Measurements from ENCODE around the gene IL21. TPM values are rescaled to one million over a fixed set of nuclear protein-coding genes. Genes with fewer than 3 reads are reported as not detected.
A peak's percentile ranks its signal among the peaks of the same experiment; 100 is the strongest.
"Not testable (repeated sequence)": the region's sequence is repeated elsewhere in the genome, so short reads cannot be mapped to it uniquely, and the experiment has no call there.

IL21 gene
- not detected for total RNA-seq
- long read RNA-seq = 0 reads

GRCh38 chr4:122621016-122621507 lies at the start of gene IL21:
TSS of gene IL21 (minus strand) at chr4:122621066. CDS start at chr4:122621011, 55 bp downstream.
- DNase-seq (no peak), ATAC-seq (ENCODE audit: poor library complexity) (no peak)
- intact Hi-C loops (cut with DNase I) = no loop called here

- no peak for DNase-seq
- no peak for ATAC-seq (ENCODE audit: poor library complexity)
- intact Hi-C loops (cut with DNase I) = no loop called here
Observed at GRCh38 chr4:122669911-122670738, 49.3 kb upstream of the IL21 start.

DNA sequence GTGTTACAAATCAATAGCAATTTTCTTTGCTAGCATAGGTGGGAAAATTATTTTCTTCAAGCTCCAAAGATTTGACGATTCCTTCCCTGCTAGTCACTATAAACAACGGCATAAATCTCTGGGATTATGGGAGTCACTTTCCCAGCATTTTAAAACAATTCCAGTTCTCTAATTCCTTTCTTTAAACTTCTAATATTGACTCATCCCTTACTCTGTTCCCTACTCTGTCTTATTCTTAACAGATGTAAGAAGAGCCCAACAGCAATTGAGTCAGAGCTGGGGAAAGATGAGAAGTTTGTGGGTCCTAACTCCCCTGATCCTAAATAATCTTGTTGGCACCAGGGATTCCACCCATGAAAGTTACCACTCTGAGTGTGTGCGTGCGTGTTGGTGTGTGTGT lies 47.4 kb upstream of the IL21 start:
- intact Hi-C loops (cut with DNase I) = no loop called here
- DNase-seq (no peak), ATAC-seq (ENCODE audit: poor library complexity) (no peak)

DNA sequence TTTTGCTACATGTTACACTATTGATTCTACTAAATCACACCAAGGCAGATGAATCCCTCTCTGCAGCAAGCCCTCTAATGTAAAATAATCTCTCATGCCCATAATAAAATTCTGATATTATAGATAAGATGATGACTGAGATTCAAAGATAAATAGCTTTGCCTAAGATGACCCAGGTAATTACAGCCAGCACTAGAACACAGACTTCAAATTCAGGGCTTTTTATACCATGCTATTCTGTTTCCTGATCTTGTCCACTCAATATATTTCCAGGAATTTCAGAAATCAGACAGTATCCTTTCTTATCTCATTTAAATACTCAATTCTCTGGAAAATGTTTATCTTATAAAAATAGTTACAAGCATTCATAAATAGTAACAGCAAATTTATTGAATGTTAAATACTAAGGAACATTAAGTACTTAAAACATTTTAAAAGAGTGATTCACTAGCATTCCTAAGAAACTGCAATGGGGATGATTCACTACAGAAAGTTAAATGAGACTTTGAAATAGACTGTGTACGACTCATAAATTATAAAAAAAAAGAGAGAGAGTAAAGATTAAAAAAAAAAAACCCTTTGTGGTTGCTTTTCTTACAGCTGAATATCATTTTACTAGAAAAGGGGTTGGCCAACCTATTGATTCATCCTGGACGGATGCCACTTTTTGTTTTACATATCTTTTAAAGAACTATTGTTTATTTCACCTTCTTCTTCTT lies 45.8 kb upstream of the IL21 start:
- DNase-seq (no peak), ATAC-seq (ENCODE audit: poor library complexity) (no peak)
- intact Hi-C loops (cut with DNase I) = no loop called here

- intact Hi-C loops (cut with DNase I) = no loop called here
- DNase-seq (no peak), ATAC-seq (ENCODE audit: poor library complexity) (peak; percentile 31)
Observed at GRCh38 chr4:122665161-122665929, 44.5 kb upstream of the IL21 start.

GRCh38 chr4:122663814-122664610 lies 43.1 kb upstream of the IL21 start:
- ATAC-seq (ENCODE audit: poor library complexity) (no peak), DNase-seq (no peak)
- intact Hi-C loops (cut with DNase I) = no loop called here

GRCh38 chr4:122663291-122663690 lies 42.4 kb upstream of the IL21 start:
- ATAC-seq (ENCODE audit: poor library complexity) (no peak), DNase-seq (no peak)
- intact Hi-C loops (cut with DNase I) = no loop called here

DNA sequence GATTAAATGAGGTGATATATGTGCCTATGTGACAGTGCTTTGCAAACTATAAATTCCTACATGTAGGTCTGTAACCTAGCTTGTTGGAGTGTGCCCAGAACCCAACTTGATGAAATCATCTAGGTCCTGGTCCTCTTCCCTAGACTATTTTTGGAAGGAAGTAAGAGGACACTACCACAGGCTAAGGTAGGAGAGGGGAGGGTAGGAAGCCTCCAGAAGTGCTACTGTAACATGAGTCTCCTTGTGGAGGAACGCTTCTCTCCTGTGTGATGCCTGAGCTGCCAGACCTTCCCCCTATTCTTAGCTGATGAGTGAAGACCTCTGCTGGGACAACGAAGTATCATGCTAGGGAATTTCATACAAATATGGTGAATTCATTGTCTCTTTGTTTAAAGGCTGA lies 41.8 kb upstream of the IL21 start:
- intact Hi-C loops (cut with DNase I) = no loop called here
- ATAC-seq (ENCODE audit: poor library complexity) = no peak

DNA sequence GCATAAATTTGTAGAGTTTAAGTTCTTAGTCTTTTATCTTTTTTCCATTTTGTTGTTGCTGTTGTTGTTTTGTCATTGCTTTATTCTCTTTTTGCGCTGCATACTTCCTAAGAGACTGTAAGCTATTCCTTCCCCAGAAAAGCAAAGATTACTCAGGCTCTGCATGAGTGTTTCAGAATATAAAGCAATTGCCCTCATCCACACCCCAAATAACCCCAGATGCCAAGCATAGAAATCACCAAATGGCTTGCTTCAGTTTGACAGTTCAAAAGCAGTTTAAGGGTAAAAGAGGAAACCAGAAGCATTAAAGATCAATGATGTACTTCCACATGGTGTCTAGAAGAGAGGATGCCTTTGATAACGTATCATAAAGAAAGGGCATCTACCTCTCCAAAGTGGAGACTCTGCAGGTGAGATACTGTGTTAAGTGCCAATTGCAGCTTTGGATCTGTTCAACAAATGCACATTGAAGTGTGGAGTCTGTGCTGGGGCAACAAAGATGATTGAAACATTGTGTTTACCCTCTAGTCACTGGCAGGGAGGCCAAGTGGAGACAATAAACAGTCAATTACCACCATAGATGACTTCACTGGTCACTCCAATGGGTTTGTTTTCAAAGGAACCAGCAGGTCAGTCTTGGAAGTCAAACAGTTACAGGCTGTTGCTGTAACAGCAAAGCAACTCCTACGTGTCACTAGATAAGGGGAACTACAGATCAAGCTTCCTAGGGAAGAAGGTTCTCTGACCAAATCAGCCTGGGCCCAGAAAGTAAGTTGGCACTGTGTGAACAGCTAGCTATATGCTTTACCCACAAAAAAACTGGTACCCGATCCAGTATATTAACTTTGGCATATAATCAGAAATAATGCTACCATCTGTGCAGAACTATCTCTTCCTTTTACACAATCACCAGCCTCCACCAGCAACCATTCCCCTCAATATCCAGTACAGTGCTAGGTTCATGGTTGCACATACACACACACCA lies 40.6 kb upstream of the IL21 start:
- intact Hi-C loops (cut with DNase I) = no loop called here
- ATAC-seq (ENCODE audit: poor library complexity) = no peak
- no peak for DNase-seq

More for the DNA sequence above, 41.8 kb upstream of the IL21 start:
- DNase-seq = no peak

- ATAC-seq (ENCODE audit: poor library complexity) (no peak), DNase-seq (no peak)
- intact Hi-C loops (cut with DNase I) = no loop called here
Observed at GRCh38 chr4:122658818-122659295, 38.0 kb upstream of the IL21 start.

DNA sequence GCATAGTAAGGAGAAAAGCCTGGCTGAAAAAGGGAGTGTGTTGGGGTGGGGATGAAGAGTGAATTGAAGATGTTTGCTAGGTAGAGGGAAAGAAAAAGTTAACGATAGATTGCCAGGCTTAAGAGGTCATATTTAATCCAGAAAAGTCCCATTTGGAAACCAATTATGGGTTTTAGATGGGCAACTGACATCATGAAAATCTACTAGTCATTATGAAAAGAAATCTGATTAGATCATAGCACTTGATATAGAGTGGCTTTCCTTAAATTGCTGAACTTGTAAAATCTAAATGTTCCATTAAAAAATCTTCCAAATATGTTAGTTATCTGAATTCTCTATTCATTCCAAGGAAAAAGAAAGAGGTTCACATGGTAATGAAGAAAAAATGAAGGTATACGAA lies 37.5 kb upstream of the IL21 start:
- intact Hi-C loops (cut with DNase I) = no loop called here
- no peak for DNase-seq
- no peak for ATAC-seq (ENCODE audit: poor library complexity)

DNA sequence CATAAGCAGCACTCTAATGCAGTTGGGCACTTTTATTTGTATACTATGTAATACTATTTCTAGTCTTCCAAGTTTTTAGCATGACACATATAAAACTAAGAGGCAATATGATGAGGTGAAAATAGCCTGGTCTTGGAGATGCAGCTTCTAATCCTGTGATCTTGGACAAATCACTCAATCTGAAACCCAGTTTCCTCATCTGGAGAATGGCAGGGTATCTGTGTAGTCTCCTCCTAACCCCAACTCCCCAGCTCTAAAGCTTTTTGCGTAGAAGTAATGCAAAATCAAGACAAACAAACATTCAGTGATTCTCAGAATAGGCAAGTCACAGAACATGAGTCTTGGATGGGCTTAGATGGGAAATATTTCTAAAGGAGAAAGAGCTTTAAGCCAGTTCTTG lies 36.7 kb upstream of the IL21 start:
- ATAC-seq (ENCODE audit: poor library complexity) (no peak), DNase-seq (no peak)
- intact Hi-C loops (cut with DNase I) = no loop called here

DNA sequence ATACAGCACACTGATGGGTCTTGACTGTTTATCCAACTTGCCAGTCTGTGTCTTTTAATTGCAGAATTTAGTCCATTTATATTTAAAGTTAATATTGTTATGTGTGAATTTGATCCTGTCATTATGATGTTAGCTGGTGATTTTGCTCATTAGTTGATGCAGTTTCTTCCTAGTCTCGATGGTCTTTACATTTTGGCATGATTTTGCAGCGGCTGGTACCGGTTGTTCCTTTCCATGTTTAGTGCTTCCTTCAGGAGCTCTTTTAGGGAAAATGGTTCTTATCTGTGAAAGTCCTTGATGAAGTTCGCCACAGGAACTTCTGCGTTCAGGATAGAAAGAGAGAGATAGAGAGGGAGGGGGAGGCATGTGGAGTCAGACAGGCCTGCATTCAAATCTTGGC lies 35.7 kb upstream of the IL21 start:
- intact Hi-C loops (cut with DNase I); ATAC-seq (ENCODE audit: poor library complexity); DNase-seq: not testable (repeated sequence)

DNA sequence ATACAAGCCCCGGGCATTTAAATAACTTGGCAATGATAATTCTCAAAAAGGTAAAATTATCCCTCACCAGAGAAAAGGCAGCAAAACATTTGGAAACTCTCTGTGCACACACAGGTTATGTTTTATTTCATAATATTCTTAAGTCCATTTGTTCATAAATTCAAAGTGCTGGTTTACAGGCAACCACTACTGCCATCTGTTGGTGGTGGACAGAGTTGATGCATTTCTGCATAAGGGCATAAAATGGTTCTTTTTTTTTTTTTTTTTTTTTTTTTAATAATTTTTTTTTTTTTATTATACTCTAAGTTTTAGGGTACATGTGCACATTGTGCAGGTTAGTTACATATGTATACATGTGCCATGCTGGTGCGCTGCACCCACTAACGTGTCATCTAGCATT lies 31.5 kb upstream of the IL21 start:
- DNase-seq (no peak), ATAC-seq (ENCODE audit: poor library complexity) (no peak)
- intact Hi-C loops (cut with DNase I) = no loop called here

GRCh38 chr4:122650148-122650547 lies 29.3 kb upstream of the IL21 start:
- intact Hi-C loops (cut with DNase I) = no loop called here
- DNase-seq (no peak), ATAC-seq (ENCODE audit: poor library complexity) (no peak)

- DNase-seq = no peak
- intact Hi-C loops (cut with DNase I) = no loop called here
- no peak for ATAC-seq (ENCODE audit: poor library complexity)
Observed at GRCh38 chr4:122647656-122648055, 26.8 kb upstream of the IL21 start.

- intact Hi-C loops (cut with DNase I) = no loop called here
- ATAC-seq (ENCODE audit: poor library complexity) (no peak), DNase-seq (no peak)
Observed at GRCh38 chr4:122643257-122643656, 22.4 kb upstream of the IL21 start.

Measured in Right ventricle myocardium superior (tissue), 1 donor.